MM.1S (cell line): Measurements from ENCODE around the gene CCS.
"Not testable (repeated sequence)": the region's sequence is repeated elsewhere in the genome, so short reads cannot be mapped to it uniquely, and the experiment has no call there.

Experiments used
- DNase-seq: peaks from one replicate; pipeline ENCODE4 v3.0.0-alpha.2; 2015
- H2AFZ ChIP-seq: fragments of 300-600 bp; sonication (generic); 2 replicates; pipeline ENCODE4 v1.6.0; 2016; ENCODE audit warnings: antibody characterized with exemption, low read length
- H3F3A ChIP-seq: fragments of 300-600 bp; sonication (generic); 2 replicates; pipeline ENCODE4 v1.6.1; 2016; ENCODE audit warnings: mild to moderate bottlenecking, antibody characterized with exemption, low read length, moderate library complexity, mixed read lengths; ENCODE audit not compliant: insufficient read depth
- H3K27ac ChIP-seq: fragments of 300-600 bp; sonication (generic); 2 replicates; pipeline ENCODE4 v1.5.1; 2016; ENCODE audit warnings: mild to moderate bottlenecking, low read length
- H3K27me3 ChIP-seq: fragments of 300-600 bp; sonication (generic); replicated peaks from 2 replicates; pipeline ENCODE4 v1.6.0; 2016; ENCODE audit warnings: low read length; ENCODE audit not compliant: insufficient read depth
- H3K36me3 ChIP-seq: fragments of 300-600 bp; sonication (generic); replicated peaks from 2 replicates; pipeline ENCODE4 v1.6.1; 2016; ENCODE audit warnings: mild to moderate bottlenecking, low read length, mixed read lengths; ENCODE audit not compliant: insufficient read depth
- H3K4me1 ChIP-seq: fragments of 300-600 bp; sonication (generic); 2 replicates; pipeline ENCODE4 v1.6.1; 2016; ENCODE audit warnings: low read length, mixed read lengths
- H3K4me2 ChIP-seq: fragments of 300-600 bp; sonication (generic); 2 replicates; pipeline ENCODE4 v1.6.0; 2016; ENCODE audit warnings: low read depth, low read length
- H3K4me3 ChIP-seq: fragments of 300-600 bp; sonication (generic); 2 replicates; pipeline ENCODE4 v1.5.1; 2016; ENCODE audit warnings: low read length, mixed read lengths
- H3K79me2 ChIP-seq: fragments of 300-600 bp; sonication (generic); 2 replicates; pipeline ENCODE4 v1.6.1; 2016; ENCODE audit warnings: mixed run types, low read length, mixed read lengths
- H3K9ac ChIP-seq: fragments of 300-600 bp; sonication (generic); 2 replicates; pipeline ENCODE4 v1.6.1; 2016; ENCODE audit warnings: low read length, mixed read lengths
- H3K9me2 ChIP-seq: fragments of 300-600 bp; sonication (generic); replicated peaks from 2 replicates; pipeline ENCODE4 v1.6.1; 2016; ENCODE audit warnings: mild to moderate bottlenecking, low read length, mixed read lengths; ENCODE audit not compliant: insufficient read depth
- H3K9me3 ChIP-seq: fragments of 300-600 bp; sonication (generic); replicated peaks from 2 replicates; pipeline ENCODE4 v1.6.1; 2016; ENCODE audit warnings: mild to moderate bottlenecking, low read length, mixed read lengths; ENCODE audit not compliant: insufficient read depth
- H4K20me1 ChIP-seq: fragments of 300-600 bp; sonication (generic); 2 replicates; pipeline ENCODE4 v1.6.1; 2016; ENCODE audit warnings: mild to moderate bottlenecking, low read length, moderate library complexity, mixed read lengths; ENCODE audit not compliant: insufficient read depth
- CTCF ChIP-seq: fragments of 300-600 bp; sonication (generic); IDR thresholded peaks from 2 replicates; pipeline ENCODE4 v1.5.1; 2016; ENCODE audit warnings: antibody characterized with exemption, low read length, mixed read lengths
- EZH2 ChIP-seq: fragments of 300-600 bp; sonication (generic); optimal IDR thresholded peaks from 2 replicates; pipeline ENCODE3; 2017; ENCODE audit warnings: low read depth, mild to moderate bottlenecking, antibody characterized with exemption, low read length, mixed read lengths
- EZH2phosphoT487 ChIP-seq: fragments of 300-600 bp; sonication (generic); IDR thresholded peaks from 2 replicates; pipeline ENCODE4 v1.6.1; 2018; ENCODE audit warnings: antibody characterized with exemption, low read length

Gene CCS

GRCh38 chr11:66581261-66581660 lies 11.7 kb upstream of the CCS start:
- H3K79me2 ChIP-seq, result no peaks in the 10 kb centered on the region
- no peaks in the 10 kb centered on the region for H3F3A ChIP-seq
- TF ChIP-seq CTCF (no peak), EZH2 (no peak), EZH2phosphoT487 (no peak)
- H3K4me2 ChIP-seq, result no peak overlapping the region
- no peaks in the 10 kb centered on the region for H3K36me3 ChIP-seq
- no peak overlapping the region for H2AFZ ChIP-seq
- no peaks in the 10 kb centered on the region for H3K9me3 ChIP-seq
- no peak for DNase-seq
- no peaks in the 10 kb centered on the region for H4K20me1 ChIP-seq
- H3K27ac ChIP-seq, result no peak overlapping the region
- H3K4me1 ChIP-seq, result no peaks in the 10 kb centered on the region
- no peak overlapping the region for H3K9ac ChIP-seq
- no peak overlapping the region for H3K4me3 ChIP-seq
- no peaks in the 10 kb centered on the region for H3K9me2 ChIP-seq
- H3K27me3 ChIP-seq, result peaks cover 14% of the 10 kb centered on the region; the same call in 1 of the 2 replicates

GRCh38 chr11:66582565-66583147 lies 10.3 kb upstream of the CCS start:
- not testable (repeated sequence) for H2AFZ ChIP-seq, H3K9ac ChIP-seq, H3K4me2 ChIP-seq, H3K27ac ChIP-seq, H3K4me3 ChIP-seq, H3K9me3 ChIP-seq, H3F3A ChIP-seq, H3K79me2 ChIP-seq, H3K9me2 ChIP-seq, H4K20me1 ChIP-seq, H3K36me3 ChIP-seq, H3K4me1 ChIP-seq, DNase-seq
- peaks cover 14% of the 10 kb centered on the region; the same call in 1 of the 2 replicates for H3K27me3 ChIP-seq

GRCh38 chr11:66585447-66585846 lies 7.5 kb upstream of the CCS start:
- H3K27me3 ChIP-seq, result peaks cover 17% of the 10 kb centered on the region; the same call in 1 of the 2 replicates
- H3F3A ChIP-seq, H4K20me1 ChIP-seq, H3K27ac ChIP-seq, H3K4me2 ChIP-seq, H3K9me3 ChIP-seq, H3K9me2 ChIP-seq, H3K4me1 ChIP-seq, DNase-seq, H3K36me3 ChIP-seq, H2AFZ ChIP-seq, H3K9ac ChIP-seq, H3K4me3 ChIP-seq, H3K79me2 ChIP-seq: not testable (repeated sequence)

GRCh38 chr11:66586136-66586535 lies 6.8 kb upstream of the CCS start:
- no peak for TF ChIP-seq EZH2
- no peak for TF ChIP-seq EZH2phosphoT487
- no peak for TF ChIP-seq CTCF
- H2AFZ ChIP-seq, result no peak overlapping the region

GRCh38 chr11:66589315-66589714 lies 3.7 kb upstream of the CCS start:
- H3K4me3 ChIP-seq, H3K9me2 ChIP-seq, H3K27ac ChIP-seq, H3K4me2 ChIP-seq, H3K9me3 ChIP-seq, H3K36me3 ChIP-seq, H2AFZ ChIP-seq, DNase-seq, H3K4me1 ChIP-seq, H3F3A ChIP-seq, H3K9ac ChIP-seq, H4K20me1 ChIP-seq, H3K79me2 ChIP-seq: not testable (repeated sequence)
- peaks cover 15% of the 10 kb centered on the region; the same call in 1 of the 2 replicates for H3K27me3 ChIP-seq

More at GRCh38 chr11:66586136-66586535, 6.8 kb upstream of the CCS start:
- H3K79me2 ChIP-seq, result no peaks in the 10 kb centered on the region
- H3K9ac ChIP-seq, result no peak overlapping the region
- no peak overlapping the region for H3K4me2 ChIP-seq
- DNase-seq, result no peak
- H4K20me1 ChIP-seq, result no peaks in the 10 kb centered on the region
- H3K4me1 ChIP-seq, result no peaks in the 10 kb centered on the region
- no peaks in the 10 kb centered on the region for H3K9me2 ChIP-seq
- H3K4me3 ChIP-seq, result no peak overlapping the region
- H3K9me3 ChIP-seq, result no peaks in the 10 kb centered on the region
- no peak overlapping the region for H3K27ac ChIP-seq
- H3K27me3 ChIP-seq, result peaks cover 22% of the 10 kb centered on the region; the same call in 1 of the 2 replicates
- no peaks in the 10 kb centered on the region for H3K36me3 ChIP-seq
- no peaks in the 10 kb centered on the region for H3F3A ChIP-seq
